SIG-M5 treated with dmso at 0.1 percent for 504 hours (cell line): ENCODE results near the gene SCGB2A2.

Experiments used
- DNase-seq: peaks from one replicate; lab custom pipeline; 2025; ENCODE audit not compliant: unreplicated experiment; lab: John Stamatoyannopoulos, UW

Gene SCGB2A2

GRCh38 chr11:62269654-62270278 lies at the start of gene SCGB2A2:
SCGB2A2 (plus strand) TSS chr11:62270158; CDS start chr11:62270217, 59 bp downstream.
- peak; percentile 1 for DNase-seq

- no peak for DNase-seq
Measured at GRCh38 chr11:62221498-62221897, 48.5 kb upstream of the SCGB2A2 start.

- DNase-seq, result no peak
Measured at GRCh38 chr11:62223095-62223494, 46.9 kb upstream of the SCGB2A2 start.

GRCh38 chr11:62233730-62234129 lies 36.2 kb upstream of the SCGB2A2 start:
- DNase-seq, result no peak

GRCh38 chr11:62236187-62236586 lies 33.8 kb upstream of the SCGB2A2 start:
- DNase-seq, result no peak

GRCh38 chr11:62237499-62237898 lies 32.5 kb upstream of the SCGB2A2 start:
- no peak for DNase-seq

GRCh38 chr11:62238151-62238550 lies 31.8 kb upstream of the SCGB2A2 start:
- DNase-seq, result no peak

- no peak for DNase-seq
Measured at GRCh38 chr11:62241095-62241494, 28.9 kb upstream of the SCGB2A2 start.

GRCh38 chr11:62242021-62242420 lies 27.9 kb upstream of the SCGB2A2 start, which contains the start of gene SCGB1D2:
SCGB1D2 (plus strand) TSS chr11:62242239; CDS start chr11:62242308, 69 bp downstream.
- DNase-seq, result peak; percentile 54

GRCh38 chr11:62245271-62245753 lies 24.6 kb upstream of the SCGB2A2 start:
- DNase-seq, result peak; percentile 8

- DNase-seq, result no peak
Measured at GRCh38 chr11:62251698-62252097, 18.3 kb upstream of the SCGB2A2 start.

GRCh38 chr11:62253999-62254542 lies 15.9 kb upstream of the SCGB2A2 start:
- no peak for DNase-seq

GRCh38 chr11:62256281-62256680 lies 13.7 kb upstream of the SCGB2A2 start:
- no peak for DNase-seq

GRCh38 chr11:62260261-62260953 lies 9.6 kb upstream of the SCGB2A2 start:
- no peak for DNase-seq

GRCh38 chr11:62264004-62264403 lies 6.0 kb upstream of the SCGB2A2 start:
- DNase-seq, result no peak

GRCh38 chr11:62266558-62266957 lies 3.4 kb upstream of the SCGB2A2 start:
- DNase-seq, result no peak

- no peak for DNase-seq
Measured at GRCh38 chr11:62267050-62267449, 2.9 kb upstream of the SCGB2A2 start.

GRCh38 chr11:62267576-62267975 lies 2.4 kb upstream of the SCGB2A2 start:
- DNase-seq, result no peak

- DNase-seq, result no peak
Measured at GRCh38 chr11:62273284-62273683, 3.3 kb downstream of the SCGB2A2 start.

- peak; percentile 24 for DNase-seq
Measured at GRCh38 chr11:62273789-62274275, 3.9 kb downstream of the SCGB2A2 start.

- no peak for DNase-seq
Measured at GRCh38 chr11:62280452-62280851, 10.5 kb downstream of the SCGB2A2 start.

- DNase-seq, result no peak
Measured at GRCh38 chr11:62295504-62295903, 25.5 kb downstream of the SCGB2A2 start.
